ENCODE data around the gene SERPINE3.

Gene SERPINE3

GRCh38 chr13:51405176-51405575 is 65.7 kb downstream of the SERPINE3 start:
- H3K36me3 ChIP-seq (ENCODE audit: insufficient read depth, low read length): peaks cover 21% of the 10 kb centered on the region
- no peaks in the 10 kb centered on the region for H3K4me1 ChIP-seq (ENCODE audit: insufficient read depth, low read length)
- H3K9ac ChIP-seq (ENCODE audit: low read depth, low read length): no peak overlapping the region
- H3K4me3 ChIP-seq (ENCODE audit: low read length): no peak overlapping the region
- no peaks in the 10 kb centered on the region for H3K9me3 ChIP-seq (ENCODE audit: insufficient read depth, low read depth, low read length)
- 94% methylated on average over 2 of the region's 2 CpGs for WGBS
- H3K27me3 ChIP-seq (ENCODE audit: insufficient read depth, low read length): no peaks in the 10 kb centered on the region
- no peak overlapping the region for H3K27ac ChIP-seq (ENCODE audit: low read depth, low read length)

GRCh38 chr13:51412431-51412830 is 72.9 kb downstream of the SERPINE3 start:
- peaks cover 40% of the 10 kb centered on the region for H3K36me3 ChIP-seq (ENCODE audit: insufficient read depth, low read length)
- H3K4me3 ChIP-seq (ENCODE audit: low read length): no peak overlapping the region
- H3K9ac ChIP-seq (ENCODE audit: low read depth, low read length): no peak overlapping the region
- H3K4me1 ChIP-seq (ENCODE audit: insufficient read depth, low read length): peaks cover 4% of the 10 kb centered on the region; the same call in 1 of the 2 replicates
- peaks cover 19% of the 10 kb centered on the region for H3K9me3 ChIP-seq (ENCODE audit: insufficient read depth, low read depth, low read length)
- no peaks in the 10 kb centered on the region for H3K27me3 ChIP-seq (ENCODE audit: insufficient read depth, low read length)
- no peak overlapping the region for H3K27ac ChIP-seq (ENCODE audit: low read depth, low read length)
- WGBS: 92% methylated on average over 3 of the region's 3 CpGs

All from HUES64 (cell line).